Measurements from ENCODE around the gene MAP1S. TPM values are rescaled to one million over a fixed set of nuclear protein-coding genes. Genes with fewer than 3 reads are reported as not detected.

Gene MAP1S
- total RNA-seq, 4 donors from 2014 or later = 30.2 to 159 (median 68.0) TPM

DNA sequence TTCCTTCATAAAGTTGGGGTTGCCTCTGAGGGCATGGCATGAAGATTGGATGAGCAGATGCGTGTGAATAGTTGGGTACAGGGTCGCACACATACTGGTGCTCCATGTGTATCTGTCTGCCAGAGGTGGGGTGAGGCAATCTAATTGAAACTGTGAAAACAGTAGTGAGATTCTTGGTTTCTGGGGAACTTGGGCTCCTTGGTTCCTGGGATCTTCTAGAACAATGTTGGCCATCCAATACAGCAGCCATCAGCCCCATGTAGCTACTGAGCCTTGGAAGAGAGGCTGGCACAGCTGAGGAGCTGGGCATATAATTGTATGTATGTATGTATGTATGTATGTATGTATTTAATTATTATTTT lies 32.6 kb downstream of the MAP1S start:
- Histone ChIP-seq H3K9me3 (no peaks in the 10 kb centered on the region), H3K4me1 (peaks cover 0 to 20% (median 7%) of the 10 kb centered on the region in 4 donors), H3K27me3 (no peaks in the 10 kb centered on the region), H3K4me3 (peak overlapping the region in 1 of 4 donors; percentile 4), H3K36me3 (no peaks in the 10 kb centered on the region), H3K27ac (peak overlapping the region; percentile 27 to 76 (median 59))
- no peak for DNase-seq
- 81% methylated on average over 2 of the region's 2 CpGs; no CpG with 5 or more reads in 1 of the 2 donors for WGBS, 2 donors (ENCODE audit: low coverage in 1 of 2)
- TF ChIP-seq EP300 (IDR thresholded peaks at IDR 0.05; ENCODE audit: low read depth) (no peak), POLR2AphosphoS5 (IDR thresholded peaks at IDR 0.05) (no peak), POLR2A (IDR thresholded peaks at IDR 0.05) (no peak)
- TF ChIP-seq, protein P1, sequence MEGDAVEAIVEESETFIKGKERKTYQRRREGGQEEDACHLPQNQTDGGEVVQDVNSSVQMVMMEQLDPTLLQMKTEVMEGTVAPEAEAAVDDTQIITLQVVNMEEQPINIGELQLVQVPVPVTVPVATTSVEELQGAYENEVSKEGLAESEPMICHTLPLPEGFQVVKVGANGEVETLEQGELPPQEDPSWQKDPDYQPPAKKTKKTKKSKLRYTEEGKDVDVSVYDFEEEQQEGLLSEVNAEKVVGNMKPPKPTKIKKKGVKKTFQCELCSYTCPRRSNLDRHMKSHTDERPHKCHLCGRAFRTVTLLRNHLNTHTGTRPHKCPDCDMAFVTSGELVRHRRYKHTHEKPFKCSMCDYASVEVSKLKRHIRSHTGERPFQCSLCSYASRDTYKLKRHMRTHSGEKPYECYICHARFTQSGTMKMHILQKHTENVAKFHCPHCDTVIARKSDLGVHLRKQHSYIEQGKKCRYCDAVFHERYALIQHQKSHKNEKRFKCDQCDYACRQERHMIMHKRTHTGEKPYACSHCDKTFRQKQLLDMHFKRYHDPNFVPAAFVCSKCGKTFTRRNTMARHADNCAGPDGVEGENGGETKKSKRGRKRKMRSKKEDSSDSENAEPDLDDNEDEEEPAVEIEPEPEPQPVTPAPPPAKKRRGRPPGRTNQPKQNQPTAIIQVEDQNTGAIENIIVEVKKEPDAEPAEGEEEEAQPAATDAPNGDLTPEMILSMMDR (IDR thresholded peaks at IDR 0.05) = no peak
- in situ Hi-C loops (cut with MboI; ENCODE audit: low pct_ligation_motif_present in 1 of 4, low pct_unique_long_range_greater_than_20kb in 1 of 4, low sequenced_read_pairs in 3 of 4) (no loop called here), intact Hi-C loops (cut with DNase I; ENCODE audit: low total_unique reads) (no loop called here)

DNA sequence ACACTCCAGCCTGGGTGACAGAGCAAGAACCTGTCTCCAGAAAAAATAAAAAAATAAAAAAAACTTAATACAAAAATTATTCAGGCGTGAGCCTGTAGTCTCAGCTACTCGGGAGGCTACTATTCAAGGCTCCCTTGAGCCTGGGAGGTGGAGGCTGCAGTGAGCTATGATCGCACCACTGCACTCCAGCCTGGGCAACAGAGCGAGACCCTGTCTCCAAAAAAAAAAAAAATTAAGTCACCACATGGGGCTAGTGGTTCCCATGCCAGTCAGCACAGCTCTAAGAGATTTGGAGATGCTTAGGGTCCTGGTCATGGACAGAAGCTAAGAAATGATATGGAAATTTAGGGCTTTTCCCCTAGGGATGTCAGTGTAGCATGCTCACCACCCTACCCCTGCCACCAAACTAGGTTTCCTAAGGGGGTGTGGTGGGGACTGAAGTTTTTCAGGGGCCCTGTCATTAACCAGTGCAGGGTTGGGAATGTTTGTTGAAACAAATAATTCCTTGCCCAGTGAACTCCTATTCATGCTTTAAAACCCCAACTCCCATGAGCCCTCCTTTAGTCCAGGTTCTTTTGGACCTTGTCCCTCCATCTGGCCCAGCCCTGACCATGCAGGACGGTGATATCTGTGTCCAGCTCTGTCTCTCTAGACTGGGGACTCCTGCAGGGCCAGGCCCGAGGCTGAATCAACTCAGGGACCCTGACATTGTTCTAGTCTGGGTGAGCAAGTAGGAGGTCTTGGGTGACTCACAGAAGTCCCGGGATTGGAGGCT lies 33.8 kb downstream of the MAP1S start:
- WGBS, 2 donors (ENCODE audit: low coverage in 1 of 2) = 82 to 89% methylated on average over 5 to 7 of the region's 7 CpGs

DNA sequence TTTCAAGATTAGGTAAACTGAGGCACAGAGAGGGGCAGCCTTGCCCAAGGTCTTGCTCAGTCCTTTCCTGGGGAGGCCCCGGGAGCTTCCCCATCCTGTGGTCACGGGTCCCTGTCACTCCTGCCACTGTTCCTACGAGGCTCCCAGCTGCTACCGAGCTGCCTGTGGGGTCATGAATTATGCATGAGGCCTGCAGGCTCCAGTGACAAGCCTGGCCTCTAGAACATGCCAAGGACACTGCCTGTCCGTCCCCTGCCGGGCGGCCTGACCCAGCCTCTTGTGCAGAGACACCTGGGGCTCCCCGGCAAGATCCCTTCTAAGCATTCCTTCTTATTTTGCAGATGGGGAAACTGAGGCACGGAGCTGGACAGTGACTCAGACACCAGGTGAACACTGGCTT lies 34.7 kb downstream of the MAP1S start:
- in situ Hi-C loops (cut with MboI; ENCODE audit: low pct_ligation_motif_present in 1 of 4, low pct_unique_long_range_greater_than_20kb in 1 of 4, low sequenced_read_pairs in 3 of 4) = no loop called here
- H3K36me3 ChIP-seq = no peaks in the 10 kb centered on the region
- intact Hi-C loops (cut with DNase I; ENCODE audit: low total_unique reads) = no loop called here
- no peak overlapping the region for H3K4me3 ChIP-seq
- H3K4me1 ChIP-seq = peaks cover 0 to 16% (median 3%) of the 10 kb centered on the region in 4 donors
- WGBS, 2 donors (ENCODE audit: low coverage in 1 of 2) = 53% methylated on average over 9 of the region's 9 CpGs; no CpG with 5 or more reads in 1 of the 2 donors
- H3K9me3 ChIP-seq = no peaks in the 10 kb centered on the region
- no peaks in the 10 kb centered on the region for H3K27me3 ChIP-seq
- DNase-seq = no peak
- no peak overlapping the region for H3K27ac ChIP-seq
- TF ChIP-seq POLR2A (IDR thresholded peaks at IDR 0.05) (no peak), EP300 (IDR thresholded peaks at IDR 0.05; ENCODE audit: low read depth) (no peak), POLR2AphosphoS5 (IDR thresholded peaks at IDR 0.05) (no peak)
- TF ChIP-seq, protein P1 (IDR thresholded peaks at IDR 0.05) = no peak

More for the DNA sequence above, 33.8 kb downstream of the MAP1S start:
- Histone ChIP-seq H3K9me3 (no peaks in the 10 kb centered on the region), H3K36me3 (no peaks in the 10 kb centered on the region), H3K27me3 (no peaks in the 10 kb centered on the region), H3K4me1 (peaks cover 0 to 18% (median 3%) of the 10 kb centered on the region in 4 donors), H3K27ac (no peak overlapping the region), H3K4me3 (no peak overlapping the region)
- intact Hi-C loops (cut with DNase I; ENCODE audit: low total_unique reads) (no loop called here), in situ Hi-C loops (cut with MboI; ENCODE audit: low pct_ligation_motif_present in 1 of 4, low pct_unique_long_range_greater_than_20kb in 1 of 4, low sequenced_read_pairs in 3 of 4) (no loop called here)
- TF ChIP-seq, protein P1 (IDR thresholded peaks at IDR 0.05) = no peak
- no peak for TF ChIP-seq POLR2AphosphoS5 (IDR thresholded peaks at IDR 0.05)
- no peak for DNase-seq

DNA sequence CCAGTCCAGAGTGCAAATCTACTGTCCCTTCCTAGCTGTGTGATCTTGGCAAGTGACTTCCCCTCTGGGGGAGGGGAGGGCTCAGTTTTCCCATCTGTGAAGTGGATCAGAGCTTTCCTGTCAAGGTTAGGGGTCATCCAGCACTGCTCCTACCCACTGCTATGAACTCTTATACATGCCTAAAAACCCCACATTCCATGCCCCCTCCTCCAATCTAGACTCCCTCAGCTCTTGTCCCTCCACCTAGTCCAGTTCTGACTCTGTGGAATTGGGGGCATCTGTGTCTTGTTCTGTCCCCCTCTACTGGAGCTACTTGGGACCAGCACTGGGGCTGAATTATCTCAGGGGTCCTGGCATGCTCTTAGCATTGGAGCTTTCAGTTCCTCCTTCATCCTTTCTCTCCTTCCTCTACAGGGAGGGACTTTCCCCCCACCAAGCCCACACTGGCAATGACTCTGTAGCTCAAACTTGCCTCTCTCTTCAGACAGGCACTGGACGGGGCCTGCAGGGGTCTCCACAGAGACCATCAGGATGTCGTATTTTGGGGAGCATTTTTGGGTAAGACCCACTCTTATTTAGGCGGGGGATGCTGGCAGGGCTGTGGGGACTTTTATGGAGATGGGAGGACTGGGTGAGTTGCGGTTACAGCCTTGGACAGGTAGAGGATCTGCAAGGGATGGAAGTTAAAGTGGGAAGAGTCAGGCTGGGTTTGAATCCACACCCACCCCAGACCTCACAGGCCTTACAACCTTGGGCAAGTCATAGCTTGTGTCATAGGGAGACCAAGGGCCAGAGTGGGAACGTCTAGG lies 35.6 kb downstream of the MAP1S start:
- Histone ChIP-seq H3K4me1 (peaks cover 0 to 16% (median 3%) of the 10 kb centered on the region in 4 donors), H3K4me3 (no peak overlapping the region), H3K36me3 (no peaks in the 10 kb centered on the region), H3K27ac (no peak overlapping the region), H3K9me3 (no peaks in the 10 kb centered on the region), H3K27me3 (no peaks in the 10 kb centered on the region)
- 73% methylated on average over 5 of the region's 5 CpGs; no CpG with 5 or more reads in 1 of the 2 donors for WGBS, 2 donors (ENCODE audit: low coverage in 1 of 2)
- no peak for DNase-seq
- TF ChIP-seq POLR2AphosphoS5 (IDR thresholded peaks at IDR 0.05) = no peak
- no peak for TF ChIP-seq POLR2A (IDR thresholded peaks at IDR 0.05)
- no peak for TF ChIP-seq EP300 (IDR thresholded peaks at IDR 0.05; ENCODE audit: low read depth)
- TF ChIP-seq, protein P1 (IDR thresholded peaks at IDR 0.05) = no peak
- in situ Hi-C loops (cut with MboI; ENCODE audit: low pct_ligation_motif_present in 1 of 4, low pct_unique_long_range_greater_than_20kb in 1 of 4, low sequenced_read_pairs in 3 of 4) (no loop called here), intact Hi-C loops (cut with DNase I; ENCODE audit: low total_unique reads) (no loop called here)

All from transverse colon (tissue), 4 donors.